Type B pancreatic cell (in vitro differentiated cells): ENCODE results near the gene LSM14B. TPM values are rescaled to one million over a fixed set of nuclear protein-coding genes. Genes with fewer than 3 reads are reported as not detected.

Experiments used
- DNase-seq: peaks from one replicate; pipeline ENCODE4 v3.0.0; 2021; ENCODE audit warnings: mixed read lengths; ENCODE audit not compliant: unreplicated experiment; ENCODE audit errors: extremely low spot score
- H3K27ac Mint-ChIP-seq: 2 replicates; pipeline ENCODE4 v1.8.0; 2021; ENCODE audit warnings: mild to moderate bottlenecking, mixed read lengths
- H3K27me3 Mint-ChIP-seq: 2 replicates; pipeline ENCODE4 v1.8.0; 2021; ENCODE audit warnings: mixed read lengths
- H3K36me3 Mint-ChIP-seq: 2 replicates; pipeline ENCODE4 v1.8.0; 2021; ENCODE audit warnings: mixed read lengths
- H3K4me1 Mint-ChIP-seq: one replicate; pipeline ENCODE4 v1.8.0; 2021; ENCODE audit warnings: mixed read lengths; ENCODE audit not compliant: unreplicated experiment
- H3K4me3 Mint-ChIP-seq: 2 replicates; pipeline ENCODE4 v1.8.0; 2021; ENCODE audit warnings: mild to moderate bottlenecking, mixed read lengths
- H3K9me3 Mint-ChIP-seq: 2 replicates; pipeline ENCODE4 v1.8.0; 2021; ENCODE audit warnings: mixed read lengths
- CTCF ChIP-seq: fragments of 200-600 bp; sonication (generic); conservative IDR thresholded peaks from 2 replicates; pipeline ENCODE4 v1.5.0; 2021; ENCODE audit warnings: antibody characterized with exemption, mild to moderate bottlenecking
- total RNA-seq: library from RNA; stranded (reverse); gene quantifications from 2 replicates; pipeline ENCODE4 v1.2.1, GENCODE V29; 2021; ENCODE audit warnings: low replicate concordance

LSM14B gene
- total RNA-seq, 1 donor from 2014 or later = 66.3 TPM

- H3K27ac Mint-ChIP-seq = no peak overlapping the region
- peaks cover 18% of the 10 kb centered on the region for H3K36me3 Mint-ChIP-seq
- no peak for TF ChIP-seq CTCF
- no peaks in the 10 kb centered on the region for H3K9me3 Mint-ChIP-seq
- H3K4me1 Mint-ChIP-seq = peaks cover 31% of the 10 kb centered on the region
- DNase-seq = no peak
- H3K4me3 Mint-ChIP-seq = no peak overlapping the region
- H3K27me3 Mint-ChIP-seq = no peaks in the 10 kb centered on the region
These were observed 29.6 kb downstream of the LSM14B start for GRCh38 chr20:62151835-62152364.

GRCh38 chr20:62155428-62156253, 33.4 kb downstream of the LSM14B start:
- DNase-seq = no peak
- H3K4me3 Mint-ChIP-seq = no peak overlapping the region
- peaks cover 18% of the 10 kb centered on the region for H3K36me3 Mint-ChIP-seq
- peaks cover 11% of the 10 kb centered on the region for H3K4me1 Mint-ChIP-seq
- TF ChIP-seq CTCF = no peak
- H3K27ac Mint-ChIP-seq = peak overlapping the region; percentile 53
- H3K27me3 Mint-ChIP-seq = no peaks in the 10 kb centered on the region
- no peaks in the 10 kb centered on the region for H3K9me3 Mint-ChIP-seq

- no peak overlapping the region for H3K27ac Mint-ChIP-seq
- H3K4me3 Mint-ChIP-seq = no peak overlapping the region
These were observed 33.9 kb downstream of the LSM14B start for GRCh38 chr20:62156254-62156556.

GRCh38 chr20:62156592-62157386, 34.5 kb downstream of the LSM14B start:
- H3K27ac Mint-ChIP-seq = no peak overlapping the region
- no peaks in the 10 kb centered on the region for H3K27me3 Mint-ChIP-seq
- DNase-seq = no peak
- H3K36me3 Mint-ChIP-seq = peaks cover 18% of the 10 kb centered on the region
- no peak overlapping the region for H3K4me3 Mint-ChIP-seq
- H3K9me3 Mint-ChIP-seq = no peaks in the 10 kb centered on the region
- TF ChIP-seq CTCF = peak; percentile 80
- peaks cover 11% of the 10 kb centered on the region for H3K4me1 Mint-ChIP-seq

More at GRCh38 chr20:62156254-62156556, 33.9 kb downstream of the LSM14B start:
- no peak for TF ChIP-seq CTCF
- no peak for DNase-seq
- peaks cover 11% of the 10 kb centered on the region for H3K4me1 Mint-ChIP-seq
- no peaks in the 10 kb centered on the region for H3K9me3 Mint-ChIP-seq
- no peaks in the 10 kb centered on the region for H3K27me3 Mint-ChIP-seq
- H3K36me3 Mint-ChIP-seq = peaks cover 18% of the 10 kb centered on the region

- no peaks in the 10 kb centered on the region for H3K27me3 Mint-ChIP-seq
- DNase-seq = no peak
- TF ChIP-seq CTCF = no peak
- H3K27ac Mint-ChIP-seq = no peak overlapping the region
- H3K4me3 Mint-ChIP-seq = no peak overlapping the region
- peaks cover 15% of the 10 kb centered on the region for H3K36me3 Mint-ChIP-seq
- peaks cover 11% of the 10 kb centered on the region for H3K4me1 Mint-ChIP-seq
- no peaks in the 10 kb centered on the region for H3K9me3 Mint-ChIP-seq
These were observed 35.3 kb downstream of the LSM14B start for GRCh38 chr20:62157387-62158087.
